OCI-LY7 (cell line): ENCODE data around the gene YKT6. TPM values are rescaled to one million over a fixed set of nuclear protein-coding genes. Genes with fewer than 3 reads are reported as not detected.

Source experiments
- BruUV-seq: library from RNA; stranded (reverse); fragments of 400-500 nt; replicated peaks from 2 replicates; lab custom pipeline; 2021; lab: Mats Ljungman, UMichigan
- CTCF ChIA-PET: fragments of 300-600 bp; sonication (Branson Sonifier 250); formaldehyde crosslinking; loops from one replicate; lab custom pipeline; 2022; ENCODE audit warnings: antibody characterized with exemption; ENCODE audit not compliant: unreplicated experiment; lab: Charles Lee
- POLR2A ChIA-PET: fragments of 300-600 bp; sonication (Branson Sonifier 250); formaldehyde crosslinking; loops from one replicate; lab custom pipeline; 2022; ENCODE audit warnings: antibody characterized with exemption; lab: Charles Lee
- DNase-seq: peaks from one replicate; pipeline ENCODE4 v3.0.0-alpha.2; 2015; ENCODE audit warnings: low spot score
- H2AFZ ChIP-seq: fragments of 200-600 bp; sonication (generic), shearing (Covaris generic); 2 replicates; pipeline ENCODE4 v1.6.1; 2014; ENCODE audit warnings: mild to moderate bottlenecking, antibody characterized with exemption, low read length, moderate library complexity
- H3K27ac ChIP-seq: fragments of 200-600 bp; sonication (generic); 2 replicates; pipeline ENCODE4 v1.5.1; 2014; ENCODE audit warnings: mixed run types, low read depth, mild to moderate bottlenecking, moderate library complexity, low read length, inconsistent platforms; ENCODE audit not compliant: poor library complexity, severe bottlenecking
- H3K36me3 ChIP-seq: fragments of 200-600 bp; sonication (generic); 2 replicates; pipeline ENCODE4 v1.6.1; 2014; ENCODE audit warnings: mild to moderate bottlenecking, antibody characterized with exemption, low read length, moderate library complexity, mixed read lengths; ENCODE audit not compliant: insufficient read depth
- H3K4me1 ChIP-seq: fragments of 200-600 bp; sonication (generic); 2 replicates; pipeline ENCODE4 v1.5.1; 2014; ENCODE audit warnings: mild to moderate bottlenecking, low read length; ENCODE audit not compliant: insufficient read depth, poor library complexity, severe bottlenecking
- H3K4me2 ChIP-seq: fragments of 200-600 bp; sonication (generic); 2 replicates; pipeline ENCODE4 v1.6.1; 2014; ENCODE audit warnings: mild to moderate bottlenecking, low read length
- H3K4me3 ChIP-seq: fragments of 200-600 bp; sonication (generic); 2 replicates; pipeline ENCODE4 v1.5.1; 2014; ENCODE audit warnings: mild to moderate bottlenecking, low read depth, low read length; ENCODE audit not compliant: poor library complexity, severe bottlenecking
- H3K79me2 ChIP-seq: fragments of 200-600 bp; sonication (generic); 2 replicates; pipeline ENCODE4 v1.6.1; 2016; ENCODE audit warnings: low read depth, mild to moderate bottlenecking, low read length, moderate library complexity, mixed read lengths; ENCODE audit not compliant: insufficient read depth
- H3K9me2 ChIP-seq: fragments of 200-600 bp; sonication (generic); 2 replicates; pipeline ENCODE4 v1.6.1; 2016; ENCODE audit warnings: mild to moderate bottlenecking, low read length, mixed read lengths; ENCODE audit not compliant: insufficient read depth
- H3K9me3 ChIP-seq: fragments of 200-600 bp; sonication (generic); 2 replicates; pipeline ENCODE4 v1.6.1; 2014; ENCODE audit warnings: mild to moderate bottlenecking, mixed run types, low read length, mixed read lengths
- H4K20me1 ChIP-seq: fragments of 200-600 bp; sonication (generic); 2 replicates; pipeline ENCODE4 v1.6.1; 2014; ENCODE audit warnings: mild to moderate bottlenecking, antibody characterized with exemption, low read length, moderate library complexity, mixed read lengths; ENCODE audit not compliant: insufficient read depth
- CTCF ChIP-seq: fragments of 200-600 bp; sonication (generic); conservative IDR thresholded peaks from 2 replicates; pipeline ENCODE4 v1.5.1; 2014; ENCODE audit warnings: mild to moderate bottlenecking, antibody characterized with exemption, low read length, moderate library complexity, mixed read lengths
- EZH2phosphoT487 ChIP-seq: fragments of 200-600 bp; sonication (generic); IDR thresholded peaks from 2 replicates; pipeline ENCODE4 v1.6.1; 2018; ENCODE audit warnings: low read depth, borderline replicate concordance, mild to moderate bottlenecking, mixed run types, antibody characterized with exemption, low read length, moderate library complexity, mixed read lengths
- intact Hi-C: fragments of 100-400 bp; cut with micrococcal nuclease; formaldehyde crosslinking; loops from one replicate; pipeline ENCODE4 v1.10.0; 2022; ENCODE audit not compliant: unreplicated experiment
- total RNA-seq, 2 experiments: library from RNA; depleted of rRNA in 1 of 2; stranded (reverse); fragments of >200 nt in 1 of 2; shearing (Covaris generic) in 1 of 2; gene quantifications; 2 replicates each; pipeline ENCODE4 v1.2.3, GENCODE V29; 2014 to 2022

YKT6 gene
- total RNA-seq, 2 experiments from 2014 or later: 50.6 to 74.2 TPM

- ChIA-PET CTCF (no interaction called here), POLR2A (no interaction called here)
- no peak overlapping the region for H3K4me2 ChIP-seq
- peaks cover 67% of the 10 kb centered on the region for H3K36me3 ChIP-seq
- peaks cover 27% of the 10 kb centered on the region for H3K79me2 ChIP-seq
- H3K4me1 ChIP-seq: peaks cover 12% of the 10 kb centered on the region
- H3K9me3 ChIP-seq: no peaks in the 10 kb centered on the region
- H3K4me3 ChIP-seq: no peak overlapping the region
- H2AFZ ChIP-seq: no peak overlapping the region
- no TSS peak for BruUV-seq
- no peak overlapping the region for H3K27ac ChIP-seq
- DNase-seq: no peak
- intact Hi-C loops: no loop called here
- H4K20me1 ChIP-seq: 0 out of 2 replicates have a peak, but pooled peaks cover 5% of the 10 kb centered on the region
- no peaks in the 10 kb centered on the region for H3K9me2 ChIP-seq
- TF ChIP-seq CTCF: no peak
- no peak for TF ChIP-seq EZH2phosphoT487
Measured at GRCh38 chr7:44206008-44206407, 5.2 kb downstream of the YKT6 start.

- Histone ChIP-seq H3K36me3 (peaks cover 85% of the 10 kb centered on the region), H2AFZ (no peak overlapping the region), H3K4me1 (no peaks in the 10 kb centered on the region), H3K4me3 (no peak overlapping the region), H3K9me2 (no peaks in the 10 kb centered on the region), H3K79me2 (peaks cover 7% of the 10 kb centered on the region; the same call in 1 of the 2 replicates), H3K27ac (no peak overlapping the region), H4K20me1 (no peaks in the 10 kb centered on the region), H3K4me2 (no peak overlapping the region), H3K9me3 (no peaks in the 10 kb centered on the region)
- intact Hi-C loops: no loop called here
- POLR2A ChIA-PET: interaction anchor here (0.9 kb wide), 1 partner anchor 11 kb away, joined by 4 read pairs; no protein-coding TSS in a partner anchor
- no peak for TF ChIP-seq CTCF
- no peak for TF ChIP-seq EZH2phosphoT487
- DNase-seq: no peak
- no TSS peak for BruUV-seq
- CTCF ChIA-PET: interaction anchor here (0.6 kb wide), 1 partner anchor 166 kb away, joined by 6 read pairs; no protein-coding TSS in a partner anchor
Measured at GRCh38 chr7:44208085-44208484, 7.3 kb downstream of the YKT6 start.

DNA sequence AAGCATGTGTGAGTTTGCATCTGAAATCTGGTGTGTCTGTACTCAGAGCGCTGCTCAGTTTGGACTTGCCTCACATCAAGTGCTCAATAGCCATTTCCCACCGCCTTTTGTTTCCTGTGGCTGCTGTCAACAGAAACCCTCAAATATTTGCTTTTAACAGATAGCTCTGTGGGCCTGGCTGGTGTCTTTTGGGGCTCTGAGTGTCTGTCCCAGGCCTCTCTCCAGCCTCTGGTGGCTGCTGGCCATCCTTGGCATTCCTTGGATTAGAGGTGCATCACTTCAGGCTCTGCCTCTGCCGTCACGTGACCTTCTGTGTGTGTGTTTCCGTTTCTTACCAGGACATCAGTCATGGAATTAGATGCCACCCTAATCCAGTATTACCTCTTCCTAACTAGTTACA is 9.3 kb downstream of the YKT6 start:
- Histone ChIP-seq H3K9me3 (no peaks in the 10 kb centered on the region), H3K4me1 (peaks cover 14% of the 10 kb centered on the region), H3K79me2 (no peaks in the 10 kb centered on the region), H3K4me2 (no peak overlapping the region), H3K36me3 (peaks cover 81% of the 10 kb centered on the region), H4K20me1 (no peaks in the 10 kb centered on the region), H2AFZ (no peak overlapping the region), H3K27ac (no peak overlapping the region), H3K4me3 (no peak overlapping the region), H3K9me2 (no peaks in the 10 kb centered on the region)
- intact Hi-C loops: no loop called here
- POLR2A ChIA-PET: interaction anchor here (0.6 kb wide), 2 partner anchors 233 to 312 kb away, joined by 3 to 5 read pairs; no protein-coding TSS in a partner anchor
- BruUV-seq: no TSS peak
- TF ChIP-seq CTCF (no peak), EZH2phosphoT487 (no peak)
- CTCF ChIA-PET: interaction anchor here (0.7 kb wide), 1 partner anchor 31 kb away, joined by 4 read pairs; no protein-coding TSS in a partner anchor
- no peak for DNase-seq
